Measurements from ENCODE around the gene TUT1. TPM values are rescaled to one million over a fixed set of nuclear protein-coding genes. Genes with fewer than 3 reads are reported as not detected.
"Not testable (repeated sequence)": the region's sequence is repeated elsewhere in the genome, so short reads cannot be mapped to it uniquely, and the experiment has no call there.

The TUT1 gene
- total RNA-seq, 1 donor, result 4.3 TPM

DNA sequence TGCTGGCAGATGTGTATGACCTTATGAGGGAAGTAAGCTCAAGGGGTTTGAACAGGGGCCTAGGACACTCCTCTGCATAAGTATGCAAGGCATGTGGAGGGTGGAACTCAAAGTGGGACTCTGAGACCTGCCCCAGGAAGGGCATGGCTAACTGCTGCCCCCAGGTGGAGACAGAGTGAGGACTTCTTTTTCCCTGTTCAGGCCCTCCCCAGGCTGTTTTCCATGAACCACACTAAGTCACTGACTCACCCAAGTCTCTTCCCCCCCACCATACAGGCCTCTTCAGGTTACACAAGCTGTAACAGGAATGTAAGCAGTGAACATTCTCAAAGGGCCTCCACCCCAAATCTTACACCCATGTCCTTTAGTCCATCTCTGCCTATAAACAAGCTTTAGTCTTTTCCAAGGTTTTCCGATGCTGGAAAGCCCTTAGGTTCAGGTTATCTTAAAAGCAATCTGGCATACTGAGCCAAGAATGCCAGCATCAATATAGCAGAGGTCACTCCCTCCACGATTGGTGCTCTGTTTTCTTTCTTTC, 30.7 kb downstream of the TUT1 start:
- H3K4me3 ChIP-seq (ENCODE audit: low read depth, low read length), result no peak overlapping the region

DNA sequence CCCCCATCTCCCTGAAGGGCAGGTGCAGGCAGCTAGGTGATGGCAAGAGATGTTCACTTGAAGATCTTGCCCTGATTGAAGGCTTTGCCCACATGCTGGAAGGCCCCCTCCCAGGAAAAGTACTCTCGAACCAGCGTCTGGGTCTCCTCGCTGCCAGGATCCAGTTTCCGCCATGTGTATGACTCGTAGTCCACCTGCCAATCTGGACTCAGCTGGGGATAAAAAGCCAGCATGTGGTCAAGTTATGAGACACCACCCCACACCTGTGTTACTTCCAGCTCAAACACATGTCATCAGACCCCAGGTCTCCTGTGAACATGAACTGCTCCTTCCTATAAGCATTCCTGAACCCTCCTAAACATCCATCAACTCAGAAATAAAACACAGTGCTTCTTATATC, 31.7 kb downstream of the TUT1 start:
- DNase-seq (ENCODE audit: low read depth); H3K4me3 ChIP-seq (ENCODE audit: low read depth, low read length): not testable (repeated sequence)

More for the DNA sequence above, 30.7 kb downstream of the TUT1 start:
- peak; percentile 99 for DNase-seq (ENCODE audit: low read depth)
- TF ChIP-seq, protein P1, sequence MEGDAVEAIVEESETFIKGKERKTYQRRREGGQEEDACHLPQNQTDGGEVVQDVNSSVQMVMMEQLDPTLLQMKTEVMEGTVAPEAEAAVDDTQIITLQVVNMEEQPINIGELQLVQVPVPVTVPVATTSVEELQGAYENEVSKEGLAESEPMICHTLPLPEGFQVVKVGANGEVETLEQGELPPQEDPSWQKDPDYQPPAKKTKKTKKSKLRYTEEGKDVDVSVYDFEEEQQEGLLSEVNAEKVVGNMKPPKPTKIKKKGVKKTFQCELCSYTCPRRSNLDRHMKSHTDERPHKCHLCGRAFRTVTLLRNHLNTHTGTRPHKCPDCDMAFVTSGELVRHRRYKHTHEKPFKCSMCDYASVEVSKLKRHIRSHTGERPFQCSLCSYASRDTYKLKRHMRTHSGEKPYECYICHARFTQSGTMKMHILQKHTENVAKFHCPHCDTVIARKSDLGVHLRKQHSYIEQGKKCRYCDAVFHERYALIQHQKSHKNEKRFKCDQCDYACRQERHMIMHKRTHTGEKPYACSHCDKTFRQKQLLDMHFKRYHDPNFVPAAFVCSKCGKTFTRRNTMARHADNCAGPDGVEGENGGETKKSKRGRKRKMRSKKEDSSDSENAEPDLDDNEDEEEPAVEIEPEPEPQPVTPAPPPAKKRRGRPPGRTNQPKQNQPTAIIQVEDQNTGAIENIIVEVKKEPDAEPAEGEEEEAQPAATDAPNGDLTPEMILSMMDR (IDR thresholded peaks at IDR 0.05; ENCODE audit: insufficient read depth, low read depth, low read length), result peak; percentile 92

DNA sequence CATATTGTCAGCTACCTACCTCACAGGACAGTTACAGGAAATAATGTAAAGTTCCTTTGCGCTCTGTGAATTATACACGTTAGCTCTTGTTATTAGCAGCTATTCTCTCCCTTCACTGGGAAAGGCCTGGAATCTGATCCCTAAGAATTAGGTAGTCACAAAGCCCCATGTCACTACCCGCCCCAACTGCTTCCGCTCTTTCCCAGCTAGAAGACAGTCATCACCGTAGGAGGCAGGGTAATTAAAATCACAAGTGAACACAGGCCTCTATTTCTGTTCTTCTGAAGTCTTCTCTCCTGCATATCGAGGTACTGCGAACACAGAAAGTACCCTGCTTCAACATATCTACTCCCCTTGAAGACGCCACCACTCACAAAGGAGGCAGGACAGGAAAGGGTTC, 32.1 kb downstream of the TUT1 start:
- H3K4me3 ChIP-seq (ENCODE audit: low read depth, low read length), result no peak overlapping the region
- TF ChIP-seq, protein P1 (IDR thresholded peaks at IDR 0.05; ENCODE audit: insufficient read depth, low read depth, low read length), result no peak
- no peak for DNase-seq (ENCODE audit: low read depth)

GRCh38 chr11:62558669-62559068, 32.7 kb downstream of the TUT1 start:
- no peak for DNase-seq (ENCODE audit: low read depth)
- no peak overlapping the region for H3K4me3 ChIP-seq (ENCODE audit: low read depth, low read length)
- TF ChIP-seq, protein P1 (IDR thresholded peaks at IDR 0.05; ENCODE audit: insufficient read depth, low read depth, low read length), result no peak

GRCh38 chr11:62556875-62557631, 34.3 kb downstream of the TUT1 start:
- TF ChIP-seq, protein P1 (IDR thresholded peaks at IDR 0.05; ENCODE audit: insufficient read depth, low read depth, low read length), result no peak
- H3K4me3 ChIP-seq (ENCODE audit: low read depth, low read length), result peak overlapping the region; percentile 9
- no peak for DNase-seq (ENCODE audit: low read depth)

DNA sequence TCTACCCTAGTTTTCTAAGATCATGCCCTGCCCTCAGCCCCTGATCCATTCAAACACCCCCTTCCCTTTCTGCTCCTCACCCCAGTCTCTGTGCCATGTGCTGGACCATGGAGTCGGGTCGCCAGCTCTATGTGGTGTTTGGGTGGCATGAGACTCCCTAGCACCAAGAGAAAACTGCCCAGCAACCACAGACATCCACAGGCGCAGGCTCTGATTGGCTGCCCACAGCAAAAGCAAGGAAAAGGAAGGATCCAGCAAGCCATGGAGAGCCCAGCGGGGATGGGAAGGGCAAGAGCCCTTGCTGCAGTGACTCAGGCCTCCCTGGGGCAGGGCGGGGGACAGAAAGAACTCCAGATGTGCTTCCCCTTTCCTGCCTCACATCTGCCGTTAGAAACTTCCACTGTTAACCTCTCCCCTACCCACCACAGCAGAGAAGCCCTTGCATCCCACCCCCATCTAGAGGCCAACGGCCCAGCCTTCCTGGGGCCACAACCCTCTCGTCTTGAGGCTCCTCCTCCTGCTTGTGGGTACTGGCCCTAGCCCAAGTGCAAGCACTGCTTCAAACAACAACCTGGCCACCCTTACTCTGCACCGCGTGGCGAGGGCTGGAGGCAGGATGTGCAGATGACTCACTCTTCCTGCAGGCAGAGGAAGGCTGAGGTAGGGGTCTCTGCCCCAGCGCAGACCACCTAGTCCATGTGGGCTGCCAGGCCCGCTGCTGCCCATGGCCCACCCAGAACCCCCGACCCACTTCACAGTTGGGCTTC, 35.0 kb downstream of the TUT1 start:
- H3K4me3 ChIP-seq (ENCODE audit: low read depth, low read length), result peak overlapping the region; percentile 20
- DNase-seq (ENCODE audit: low read depth), result peak; percentile 98
- TF ChIP-seq, protein P1 (IDR thresholded peaks at IDR 0.05; ENCODE audit: insufficient read depth, low read depth, low read length), result no peak

- DNase-seq (ENCODE audit: low read depth), result no peak
- peak overlapping the region; percentile 20 for H3K4me3 ChIP-seq (ENCODE audit: low read depth, low read length)
- TF ChIP-seq, protein P1 (IDR thresholded peaks at IDR 0.05; ENCODE audit: insufficient read depth, low read depth, low read length), result no peak
Measured at GRCh38 chr11:62555464-62556107, 35.7 kb downstream of the TUT1 start.
